CD4-positive, CD25-positive, alpha-beta regulatory T cell (primary cell): Measurements from ENCODE around the gene PTPRN2. TPM values are rescaled to one million over a fixed set of nuclear protein-coding genes. Genes with fewer than 3 reads are reported as not detected.

Experiments
- ATAC-seq, 2 donors: fragments of 150-1000 bp; cut with Tn5 transposase; one replicate each; pipeline ENCODE4 v1.10.0; 2021; ENCODE audit warnings: low read depth in 2 of 2, moderate number of reproducible peaks in 2 of 2, moderate library complexity in 1 of 2
- DNase-seq, 3 donors: peaks; one replicate each; pipeline versions ENCODE4 v3.0.0 to v3.0.0-alpha.2; 2012 to 2022; ENCODE audit warnings: mixed read lengths in 1 of 3
- H3K27ac ChIP-seq: one replicate; pipeline ENCODE4 v1.7.0; 2013; ENCODE audit warnings: mild to moderate bottlenecking, low read length; ENCODE audit not compliant: insufficient read depth, poor library complexity, severe bottlenecking
- H3K27me3 ChIP-seq: one replicate; pipeline ENCODE4 v1.7.0; 2013; ENCODE audit warnings: low read length; ENCODE audit not compliant: control insufficient read depth, insufficient read depth
- H3K36me3 ChIP-seq: one replicate; pipeline ENCODE4 v1.7.0; 2013; ENCODE audit warnings: mild to moderate bottlenecking, low read length, moderate library complexity; ENCODE audit not compliant: control insufficient read depth, insufficient read depth
- H3K4me1 ChIP-seq: 2 replicates; pipeline ENCODE4 v1.7.0; 2013; ENCODE audit warnings: mild to moderate bottlenecking, low read length; ENCODE audit not compliant: insufficient read depth, control insufficient read depth, poor library complexity, severe bottlenecking
- H3K4me3 ChIP-seq: one replicate; pipeline ENCODE4 v1.7.0; 2013; ENCODE audit warnings: low read depth, mild to moderate bottlenecking, low read length, moderate library complexity
- H3K9me3 ChIP-seq, 2 experiments: 1 replicate in 1 of 2; 2 replicates in 1 of 2; pipeline ENCODE4 v1.7.0; 2013; ENCODE audit warnings: low read length in 2 of 2, mild to moderate bottlenecking in 1 of 2, moderate library complexity in 1 of 2; ENCODE audit not compliant: control insufficient read depth in 2 of 2
- H3K27ac Mint-ChIP-seq, 3 donors: one replicate each; pipeline ENCODE4 v1.8.0; 2020 to 2022; ENCODE audit warnings: mild to moderate bottlenecking in 3 of 3, mixed read lengths in 3 of 3, moderate library complexity in 2 of 3
- H3K27me3 Mint-ChIP-seq: one replicate; pipeline ENCODE4 v1.8.0; 2022; ENCODE audit warnings: mild to moderate bottlenecking, mixed read lengths
- H3K36me3 Mint-ChIP-seq: one replicate; pipeline ENCODE4 v1.8.0; 2020; ENCODE audit warnings: mixed read lengths
- H3K4me1 Mint-ChIP-seq, 4 donors: one replicate each; pipeline ENCODE4 v1.8.0; 2020 to 2022; ENCODE audit warnings: mixed read lengths in 4 of 4, mild to moderate bottlenecking in 1 of 4
- H3K4me3 Mint-ChIP-seq, 4 donors: one replicate each; pipeline ENCODE4 v1.8.0; 2020 to 2022; ENCODE audit warnings: mild to moderate bottlenecking in 4 of 4, mixed read lengths in 4 of 4, moderate library complexity in 3 of 4
- H3K9me3 Mint-ChIP-seq, 7 donors: one replicate each; pipeline ENCODE4 v1.8.0; 2020 to 2022; ENCODE audit warnings: mixed read lengths in 7 of 7, mild to moderate bottlenecking in 3 of 7, moderate library complexity in 2 of 7
- polyA plus RNA-seq, 4 donors: library from polyadenylated mRNA; unstranded; fragments of 300-500 nt; fragmentation: Illumina TruSeq; gene quantifications; one replicate each; pipeline ENCODE4 v1.2.3, GENCODE V29; 2021
- total RNA-seq: library from RNA; stranded (reverse); gene quantifications from one replicate; pipeline ENCODE4 v1.2.3, GENCODE V29; 2022

Gene PTPRN2
- total and polyA plus RNA-seq, 5 donors from 2014 or later, result 1.6 to 4.7 (median 2.7) TPM

DNA sequence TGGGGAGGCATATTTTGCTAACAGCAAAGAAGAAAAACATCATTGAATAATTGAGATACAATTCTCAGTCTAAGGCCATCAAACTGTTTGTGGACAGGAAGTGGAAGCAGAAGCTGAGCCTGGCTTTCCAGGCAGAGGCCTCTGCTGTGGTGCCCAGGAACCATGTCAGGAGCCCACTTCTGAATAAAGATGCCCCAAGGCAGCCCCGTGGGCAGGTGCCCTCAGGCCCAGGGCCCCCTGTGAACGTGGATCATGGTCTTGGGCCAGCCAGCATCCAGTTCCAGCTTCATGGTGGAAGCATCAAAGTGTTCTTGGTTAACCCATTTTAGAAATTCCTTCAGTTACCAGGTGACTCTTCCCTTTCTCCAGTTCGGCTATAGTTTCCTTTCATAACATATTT is 346.8 kb downstream of the PTPRN2 start:
- Histone ChIP-seq H3K27ac (no peak overlapping the region), H3K4me1 (no peaks in the 10 kb centered on the region), H3K27me3 (no peaks in the 10 kb centered on the region), H3K4me3 (no peak overlapping the region), H3K9me3 (peaks cover 0 to 4% of the 10 kb centered on the region in 2 experiments), H3K36me3 (no peaks in the 10 kb centered on the region)
- DNase-seq, result no peak
- Mint-ChIP-seq H3K4me3 (no peak overlapping the region), H3K4me1 (no peaks in the 10 kb centered on the region), H3K36me3 (no peaks in the 10 kb centered on the region), H3K27ac (no peak overlapping the region), H3K9me3 (peaks cover 0 to 3% (median 0%) of the 10 kb centered on the region in 7 donors), H3K27me3 (no peaks in the 10 kb centered on the region)
- ATAC-seq, result no peak

- no peak overlapping the region for H3K4me3 ChIP-seq
- H3K27ac ChIP-seq, result no peak overlapping the region
- Mint-ChIP-seq H3K4me3 (no peak overlapping the region), H3K36me3 (no peaks in the 10 kb centered on the region), H3K27me3 (no peaks in the 10 kb centered on the region), H3K27ac (no peak overlapping the region), H3K4me1 (no peaks in the 10 kb centered on the region), H3K9me3 (peaks cover 0 to 6% (median 3%) of the 10 kb centered on the region in 7 donors)
- H3K36me3 ChIP-seq, result no peaks in the 10 kb centered on the region
- no peaks in the 10 kb centered on the region for H3K9me3 ChIP-seq
- H3K27me3 ChIP-seq, result no peaks in the 10 kb centered on the region
- ATAC-seq (no peak), DNase-seq (no peak)
- H3K4me1 ChIP-seq, result no peaks in the 10 kb centered on the region
Measured at GRCh38 chr7:158239290-158239981, 348.2 kb downstream of the PTPRN2 start.

DNA sequence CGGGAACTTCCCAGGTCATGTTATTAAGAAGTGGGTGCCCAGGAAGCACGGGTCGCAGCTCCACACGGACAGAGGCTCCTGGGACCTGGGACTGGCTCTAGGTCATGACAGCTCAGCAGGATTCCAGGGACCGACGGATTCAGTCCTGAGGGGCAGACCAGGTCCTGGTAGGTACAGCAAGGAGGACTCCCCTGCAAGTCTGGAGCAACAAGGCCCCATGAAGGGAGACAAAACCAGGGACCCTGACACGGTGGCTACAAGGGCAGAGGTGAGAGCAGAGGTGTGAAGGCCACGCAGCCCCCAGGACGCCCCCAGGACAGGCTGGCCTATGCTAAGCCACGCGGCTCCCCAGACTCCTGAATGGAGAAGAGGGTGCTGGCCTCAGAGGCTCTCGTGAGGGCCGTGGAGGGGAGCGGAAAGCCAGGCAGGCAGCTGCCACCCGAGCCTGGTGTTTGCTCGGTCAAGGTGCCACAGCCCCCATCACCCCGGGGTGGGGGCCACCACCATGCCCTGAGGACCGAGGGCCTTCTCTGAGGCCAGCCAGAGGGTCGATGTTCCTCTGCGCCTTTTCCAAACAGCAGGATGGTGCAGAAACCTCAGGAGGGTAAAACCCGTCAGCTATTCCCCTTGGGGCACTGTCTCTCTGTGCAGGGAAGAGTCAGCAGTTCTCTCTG is 348.9 kb downstream of the PTPRN2 start:
- Mint-ChIP-seq H3K27me3 (no peaks in the 10 kb centered on the region), H3K36me3 (no peaks in the 10 kb centered on the region), H3K4me3 (no peak overlapping the region), H3K9me3 (peaks cover 0 to 12% (median 6%) of the 10 kb centered on the region in 7 donors), H3K27ac (no peak overlapping the region), H3K4me1 (no peaks in the 10 kb centered on the region)
- Histone ChIP-seq H3K27me3 (no peaks in the 10 kb centered on the region), H3K36me3 (no peaks in the 10 kb centered on the region), H3K4me3 (no peak overlapping the region), H3K27ac (no peak overlapping the region), H3K9me3 (no peaks in the 10 kb centered on the region), H3K4me1 (no peaks in the 10 kb centered on the region)
- no peak for ATAC-seq
- no peak for DNase-seq

- no peak for ATAC-seq
Measured at GRCh38 chr7:158237672-158238335, 349.8 kb downstream of the PTPRN2 start.

GRCh38 chr7:158236400-158236799 is 351.2 kb downstream of the PTPRN2 start:
- H3K36me3 Mint-ChIP-seq, result no peaks in the 10 kb centered on the region
- Histone ChIP-seq H3K4me3 (no peak overlapping the region), H3K36me3 (no peaks in the 10 kb centered on the region), H3K27me3 (no peaks in the 10 kb centered on the region), H3K9me3 (no peaks in the 10 kb centered on the region), H3K27ac (no peak overlapping the region), H3K4me1 (no peaks in the 10 kb centered on the region)
- H3K9me3 Mint-ChIP-seq, result peaks cover 0 to 19% (median 6%) of the 10 kb centered on the region in 7 donors
- no peak overlapping the region for H3K27ac Mint-ChIP-seq
- ATAC-seq (no peak), DNase-seq (no peak)
- H3K4me3 Mint-ChIP-seq, result no peak overlapping the region
- no peaks in the 10 kb centered on the region for H3K27me3 Mint-ChIP-seq
- H3K4me1 Mint-ChIP-seq, result no peaks in the 10 kb centered on the region

More at GRCh38 chr7:158237672-158238335, 349.8 kb downstream of the PTPRN2 start:
- H3K4me1 Mint-ChIP-seq, result no peaks in the 10 kb centered on the region
- H3K27me3 ChIP-seq, result no peaks in the 10 kb centered on the region
- H3K4me3 ChIP-seq, result no peak overlapping the region
- no peaks in the 10 kb centered on the region for H3K36me3 Mint-ChIP-seq
- H3K9me3 Mint-ChIP-seq, result peaks cover 0 to 13% (median 6%) of the 10 kb centered on the region in 7 donors
- no peaks in the 10 kb centered on the region for H3K9me3 ChIP-seq
- H3K4me3 Mint-ChIP-seq, result no peak overlapping the region
- H3K27ac Mint-ChIP-seq, result no peak overlapping the region
- H3K4me1 ChIP-seq, result no peaks in the 10 kb centered on the region
- no peaks in the 10 kb centered on the region for H3K27me3 Mint-ChIP-seq
- H3K27ac ChIP-seq, result no peak overlapping the region
- no peak for DNase-seq
- H3K36me3 ChIP-seq, result no peaks in the 10 kb centered on the region

- peaks cover 0 to 19% (median 6%) of the 10 kb centered on the region in 7 donors for H3K9me3 Mint-ChIP-seq
- H3K4me1 Mint-ChIP-seq, result no peaks in the 10 kb centered on the region
- Histone ChIP-seq H3K36me3 (no peaks in the 10 kb centered on the region), H3K27me3 (no peaks in the 10 kb centered on the region), H3K27ac (no peak overlapping the region), H3K4me1 (no peaks in the 10 kb centered on the region), H3K4me3 (no peak overlapping the region), H3K9me3 (no peaks in the 10 kb centered on the region)
- H3K27ac Mint-ChIP-seq, result no peak overlapping the region
- H3K36me3 Mint-ChIP-seq, result no peaks in the 10 kb centered on the region
- ATAC-seq (no peak), DNase-seq (no peak)
- H3K4me3 Mint-ChIP-seq, result no peak overlapping the region
- H3K27me3 Mint-ChIP-seq, result no peaks in the 10 kb centered on the region
Measured at GRCh38 chr7:158235862-158236261, 351.8 kb downstream of the PTPRN2 start.

GRCh38 chr7:158229945-158230344 is 357.7 kb downstream of the PTPRN2 start:
- DNase-seq (no peak), ATAC-seq (no peak)
- no peak overlapping the region for H3K4me3 ChIP-seq
- H3K27ac ChIP-seq, result no peak overlapping the region
- no peaks in the 10 kb centered on the region for H3K4me1 ChIP-seq
- H3K36me3 ChIP-seq, result no peaks in the 10 kb centered on the region
- H3K27ac Mint-ChIP-seq, result no peak overlapping the region
- H3K9me3 Mint-ChIP-seq, result peaks cover 0 to 31% (median 13%) of the 10 kb centered on the region in 7 donors
- H3K4me3 Mint-ChIP-seq, result no peak overlapping the region
- no peaks in the 10 kb centered on the region for H3K36me3 Mint-ChIP-seq
- H3K9me3 ChIP-seq, result peaks cover 0 to 11% of the 10 kb centered on the region in 2 experiments
- no peaks in the 10 kb centered on the region for H3K27me3 Mint-ChIP-seq
- no peaks in the 10 kb centered on the region for H3K27me3 ChIP-seq
- no peaks in the 10 kb centered on the region for H3K4me1 Mint-ChIP-seq
